H9 (cell line): ENCODE measurements around the gene GTF2F2. TPM values are rescaled to one million over a fixed set of nuclear protein-coding genes. Genes with fewer than 3 reads are reported as not detected.

Source experiments
- DNase-seq: peaks from one replicate; pipeline ENCODE4 v3.0.0-alpha.2; 2017
- H2AFZ ChIP-seq: one replicate; pipeline ENCODE4 v1.6.1; 2013; ENCODE audit warnings: mild to moderate bottlenecking, low read length, control low read depth, moderate library complexity
- H2AK5ac ChIP-seq: 2 replicates; pipeline ENCODE4 v1.6.1; 2013; ENCODE audit warnings: low read length, control low read depth, mixed read lengths; ENCODE audit not compliant: insufficient read length
- H2BK120ac ChIP-seq: one replicate; pipeline ENCODE4 v1.6.1; 2013; ENCODE audit warnings: low read depth, mild to moderate bottlenecking, low read length, control low read depth, inconsistent platforms; ENCODE audit not compliant: poor library complexity, severe bottlenecking
- H2BK12ac ChIP-seq: 2 replicates; pipeline ENCODE4 v1.6.1; 2013; ENCODE audit warnings: low read length, control low read depth, mixed read lengths, low read depth; ENCODE audit not compliant: insufficient read length
- H2BK15ac ChIP-seq: 2 replicates; pipeline ENCODE4 v1.6.1; 2013; ENCODE audit warnings: low read depth, low read length, control low read depth
- H2BK20ac ChIP-seq: one replicate; pipeline ENCODE4 v1.6.1; 2013; ENCODE audit warnings: low read depth, mild to moderate bottlenecking, low read length, control low read depth, inconsistent platforms; ENCODE audit not compliant: poor library complexity, severe bottlenecking
- H2BK5ac ChIP-seq: 2 replicates; pipeline ENCODE4 v1.6.1; 2013; ENCODE audit warnings: low read length, control low read depth, mixed read lengths; ENCODE audit not compliant: insufficient read length
- H3K14ac ChIP-seq: 2 replicates; pipeline ENCODE4 v1.6.1; 2013; ENCODE audit warnings: low read length, control low read depth; ENCODE audit not compliant: insufficient read depth
- H3K18ac ChIP-seq: 2 replicates; pipeline ENCODE4 v1.6.1; 2013; ENCODE audit warnings: low read depth, mild to moderate bottlenecking, mixed read lengths, low read length, control low read depth; ENCODE audit not compliant: insufficient read length
- H3K23ac ChIP-seq: 2 replicates; pipeline ENCODE4 v1.6.1; 2013; ENCODE audit warnings: low read length, control low read depth, mixed read lengths, low read depth; ENCODE audit not compliant: insufficient read length
- H3K23me2 ChIP-seq: 2 replicates; pipeline ENCODE4 v1.6.1; 2013; ENCODE audit warnings: low read depth, mild to moderate bottlenecking, mixed read lengths, low read length, control low read depth; ENCODE audit not compliant: insufficient read length, poor library complexity, severe bottlenecking
- H3K27ac ChIP-seq: 2 replicates; pipeline ENCODE4 v1.5.1; 2013; ENCODE audit warnings: low read length, control low read depth, mixed read lengths, low read depth; ENCODE audit not compliant: insufficient read length
- H3K27me3 ChIP-seq: 2 replicates; pipeline ENCODE4 v1.6.1; 2013; ENCODE audit warnings: low read length, control low read depth, inconsistent platforms; ENCODE audit not compliant: insufficient read depth
- H3K4ac ChIP-seq: 2 replicates; pipeline ENCODE4 v1.6.1; 2013; ENCODE audit warnings: low read depth, mild to moderate bottlenecking, control low read depth, inconsistent platforms, low read length, moderate library complexity
- H3K4me1 ChIP-seq: 2 replicates; pipeline ENCODE4 v1.6.1; 2013; ENCODE audit warnings: low read length, control low read depth, inconsistent platforms; ENCODE audit not compliant: insufficient read depth
- H3K4me2 ChIP-seq: 2 replicates; pipeline ENCODE4 v1.6.1; 2013; ENCODE audit warnings: low read length, control low read depth, mixed read lengths; ENCODE audit not compliant: insufficient read length, insufficient read depth
- H3K56ac ChIP-seq: 2 replicates; pipeline ENCODE4 v1.6.1; 2013; ENCODE audit warnings: low read depth, mild to moderate bottlenecking, mixed read lengths, low read length, control low read depth; ENCODE audit not compliant: insufficient read length
- H3K79me1 ChIP-seq: 2 replicates; pipeline ENCODE4 v1.6.1; 2013; ENCODE audit warnings: low read depth, mild to moderate bottlenecking, moderate library complexity, low read length, control low read depth, inconsistent platforms; ENCODE audit not compliant: insufficient read depth, poor library complexity, severe bottlenecking
- H3K79me2 ChIP-seq: 2 replicates; pipeline ENCODE4 v1.6.1; 2013; ENCODE audit warnings: low read length, control low read depth, inconsistent platforms; ENCODE audit not compliant: insufficient read depth
- H3K9ac ChIP-seq: 2 replicates; pipeline ENCODE4 v1.6.1; 2013; ENCODE audit warnings: low read length, control low read depth, mixed read lengths; ENCODE audit not compliant: insufficient read length; ENCODE audit errors: extremely low read depth
- H3K9me3 ChIP-seq: one replicate; pipeline ENCODE4 v1.6.1; 2013; ENCODE audit warnings: low read depth, low read length, inconsistent platforms; ENCODE audit not compliant: control insufficient read depth
- H3T11ph ChIP-seq: one replicate; pipeline ENCODE4 v1.6.1; 2013; ENCODE audit warnings: mild to moderate bottlenecking, low read length, control low read depth, inconsistent platforms
- H4K20me1 ChIP-seq: one replicate; pipeline ENCODE4 v1.6.1; 2013; ENCODE audit not compliant: control insufficient read depth, insufficient read length, insufficient read depth
- H4K5ac ChIP-seq: 2 replicates; pipeline ENCODE4 v1.6.1; 2013; ENCODE audit warnings: low read depth, mild to moderate bottlenecking, mixed read lengths, low read length, control low read depth; ENCODE audit not compliant: insufficient read length
- H4K8ac ChIP-seq: replicated peaks from 2 replicates; pipeline ENCODE4 v1.6.1; 2013; ENCODE audit warnings: low read length, control low read depth, mixed read lengths, low read depth; ENCODE audit not compliant: insufficient read length
- H4K91ac ChIP-seq: 2 replicates; pipeline ENCODE4 v1.6.1; 2013; ENCODE audit warnings: low read depth, mild to moderate bottlenecking, moderate library complexity, mixed read lengths, low read length, control low read depth; ENCODE audit not compliant: insufficient read length
- H3K27ac Mint-ChIP-seq, 3 experiments: 2 replicates in 2 of 3; 3 replicates in 1 of 3; pipeline ENCODE4 v1.8.0; 2020 to 2021; ENCODE audit warnings: mixed read lengths in 3 of 3, mild to moderate bottlenecking in 1 of 3, moderate library complexity in 1 of 3
- H3K27me3 Mint-ChIP-seq: 2 replicates; pipeline ENCODE4 v1.8.0; 2021; ENCODE audit warnings: low read depth, mild to moderate bottlenecking, moderate library complexity, mixed read lengths
- H3K36me3 Mint-ChIP-seq, 3 experiments: 2 replicates in 2 of 3; 3 replicates in 1 of 3; pipeline ENCODE4 v1.8.0; 2020 to 2021; ENCODE audit warnings: low read depth in 3 of 3, mixed read lengths in 3 of 3; ENCODE audit not compliant: insufficient read depth in 1 of 3
- H3K4me1 Mint-ChIP-seq, 2 experiments: 2 replicates each; pipeline ENCODE4 v1.8.0; 2020; ENCODE audit warnings: mixed read lengths in 2 of 2
- H3K4me3 Mint-ChIP-seq, 2 experiments: 2 replicates in 1 of 2; 3 replicates in 1 of 2; pipeline ENCODE4 v1.8.0; 2020 to 2021; ENCODE audit warnings: mild to moderate bottlenecking in 2 of 2, mixed read lengths in 2 of 2, moderate library complexity in 1 of 2
- H3K9me3 Mint-ChIP-seq, 2 experiments: 2 replicates in 1 of 2; 3 replicates in 1 of 2; pipeline ENCODE4 v1.8.0; 2020; ENCODE audit warnings: mild to moderate bottlenecking in 2 of 2, mixed read lengths in 2 of 2, moderate library complexity in 1 of 2
- CTCF ChIP-seq: fragments of 200-600 bp; sonication (generic); conservative IDR thresholded peaks from 3 replicates; pipeline ENCODE4 v1.8.0; 2021; ENCODE audit warnings: antibody characterized with exemption, mild to moderate bottlenecking
- WGBS: extraction: QIAGEN DNeasy Blood & Tissue Kit; methylation state at CpG from one replicate; pipeline ENCODE4 v1.1.7; 2013; ENCODE audit warnings: missing lambda C conversion rate, low lambda C conversion rate, mixed read lengths; ENCODE audit not compliant: insufficient read length; ENCODE audit errors: extremely low coverage; 5-methylcytosine and 5-hydroxymethylcytosine counted together
- total RNA-seq: library from RNA; stranded (reverse); gene quantifications from 2 replicates; pipeline ENCODE4 v1.2.1, GENCODE V29; 2021

Gene GTF2F2
- total RNA-seq, 1 experiment from 2014 or later: 29.6 TPM

GRCh38 chr13:45142440-45143345 lies 22.4 kb downstream of the GTF2F2 start:
- H2BK15ac ChIP-seq: no peak overlapping the region
- H3K23me2 ChIP-seq: no peaks in the 10 kb centered on the region
- WGBS: no CpG with 5 or more reads among the region's 4 CpGs
- H2BK20ac ChIP-seq: no peak overlapping the region
- no peak overlapping the region for H2BK120ac ChIP-seq
- H3K4me1 ChIP-seq: no peaks in the 10 kb centered on the region
- H3K9me3 ChIP-seq: no peaks in the 10 kb centered on the region
- no peak overlapping the region for H3K4ac ChIP-seq
- H3K23ac ChIP-seq: no peak overlapping the region
- H3K9ac ChIP-seq: no peak overlapping the region
- no peak overlapping the region for H3K4me2 ChIP-seq
- H4K8ac ChIP-seq: no peak overlapping the region
- H3K9me3 Mint-ChIP-seq: no peaks in the 10 kb centered on the region
- H3K79me1 ChIP-seq: peaks cover 10% of the 10 kb centered on the region
- H3K27ac Mint-ChIP-seq: peak overlapping the region; percentile 21 to 34 (median 29); a peak in 4 of 7 replicates
- H2AK5ac ChIP-seq: no peak overlapping the region
- no peak overlapping the region for H3K18ac ChIP-seq
- no peaks in the 10 kb centered on the region; the same call in 1 of the 2 replicates for H3K79me2 ChIP-seq
- H4K5ac ChIP-seq: no peak overlapping the region
- peaks cover 7 to 18% (median 12%) of the 10 kb centered on the region in 3 experiments; a peak in 6 of 7 replicates for H3K36me3 Mint-ChIP-seq
- no peak overlapping the region for H2AFZ ChIP-seq
- H2BK12ac ChIP-seq: no peak overlapping the region
- H3K27me3 ChIP-seq: no peaks in the 10 kb centered on the region
- H3K56ac ChIP-seq: no peak overlapping the region
- DNase-seq: no peak
- H3K27me3 Mint-ChIP-seq: no peaks in the 10 kb centered on the region
- no peak overlapping the region for H4K91ac ChIP-seq
- no peak overlapping the region for H2BK5ac ChIP-seq
- peaks cover 9 to 17% of the 10 kb centered on the region in 2 experiments for H3K4me1 Mint-ChIP-seq
- no peaks in the 10 kb centered on the region for H4K20me1 ChIP-seq
- H3K27ac ChIP-seq: no peak overlapping the region
- no peak for TF ChIP-seq CTCF
- no peak overlapping the region for H3K4me3 Mint-ChIP-seq
- H3T11ph ChIP-seq: no peak overlapping the region
- H3K14ac ChIP-seq: no peak overlapping the region
